Mucosa of descending colon (tissue), 3 donors: ENCODE data around the gene SCO2. TPM values are rescaled to one million over a fixed set of nuclear protein-coding genes. Genes with fewer than 3 reads are reported as not detected.
"Not testable (repeated sequence)": the region's sequence is repeated elsewhere in the genome, so short reads cannot be mapped to it uniquely, and the experiment has no call there.

ENCODE experiments used
- ATAC-seq: fragments of 200-7000 bp; cut with Tn5 transposase; one replicate; pipeline ENCODE4 v1.9.1; 2020; ENCODE audit warnings: mild to moderate bottlenecking, moderate library complexity
- DNase-seq, 3 donors: peaks; one replicate each; pipeline ENCODE4 v3.0.0-alpha.2; 2020
- H3K36me3 ChIP-seq: fragments of 200-600 bp; one replicate; pipeline ENCODE4 v1.8.0; 2021; ENCODE audit warnings: low read depth, mild to moderate bottlenecking
- H3K4me1 ChIP-seq: fragments of 200-600 bp; one replicate; pipeline ENCODE4 v1.8.0; 2021; ENCODE audit warnings: low read depth, mild to moderate bottlenecking
- H3K4me3 ChIP-seq: fragments of 200-600 bp; one replicate; pipeline ENCODE4 v1.8.0; 2021; ENCODE audit warnings: mild to moderate bottlenecking
- H3K9me3 ChIP-seq: fragments of 200-600 bp; one replicate; pipeline ENCODE4 v1.8.0; 2021; ENCODE audit warnings: mild to moderate bottlenecking
- CTCF ChIP-seq: fragments of 200-600 bp; IDR thresholded peaks from one replicate; pipeline ENCODE4 v1.8.0; 2022; ENCODE audit warnings: antibody characterized with exemption, mild to moderate bottlenecking
- intact Hi-C, 2 donors: fragments of 100-400 bp; cut with DNase I in 1 of 2; cut with micrococcal nuclease in 1 of 2; formaldehyde crosslinking; loops; one replicate each; pipeline versions ENCODE4 v1.11.0 to v1.11.1; 2022; cut with DNase I, micrococcal nuclease
- total RNA-seq, 3 donors: library from RNA; stranded (reverse); fragmentation: NEBNext Ultra II Directional in 2 of 3; extraction: Animal tissue kit (Norgen Biotek cat#: 25700) in 2 of 3; gene quantifications; one replicate each; pipeline versions ENCODE4 v1.2.1 to v1.2.4, GENCODE V29; 2021 to 2023
- donor health status: DM: no; HTN: no; CAD: no; lungs with moderate emphysema.
- donor health status: DM: no; HTN: no; CAD: no.
- donor health status: DM: no; HTN: yes; CAD: no.

SCO2 gene
- total RNA-seq, 3 donors from 2014 or later, result 5.4 to 14.6 TPM; not detected in 1

GRCh38 chr22:50540381-50540780 is 15.0 kb upstream of the SCO2 start:
- ATAC-seq (no peak), DNase-seq (peak in 1 of 3 donors; percentile 25)
- Histone ChIP-seq H3K36me3 (no peaks in the 10 kb centered on the region), H3K4me3 (no peak overlapping the region), H3K9me3 (no peaks in the 10 kb centered on the region), H3K4me1 (peaks cover 19% of the 10 kb centered on the region)
- intact Hi-C loops, result no loop called here
- TF ChIP-seq CTCF, result no peak

- H3K4me1 ChIP-seq, result peaks cover 21% of the 10 kb centered on the region
- no peak for TF ChIP-seq CTCF
- H3K36me3 ChIP-seq, result no peaks in the 10 kb centered on the region
- DNase-seq, result peak in 2 of 3 donors; percentile 21 to 35
- no peaks in the 10 kb centered on the region for H3K9me3 ChIP-seq
- intact Hi-C loops, result no loop called here
- no peak for ATAC-seq
- H3K4me3 ChIP-seq, result no peak overlapping the region
Observed at GRCh38 chr22:50537765-50538164, 12.4 kb upstream of the SCO2 start.

GRCh38 chr22:50536226-50536625 is 10.8 kb upstream of the SCO2 start:
- intact Hi-C loops, result no loop called here
- H3K4me1 ChIP-seq, result peaks cover 21% of the 10 kb centered on the region
- no peak overlapping the region for H3K4me3 ChIP-seq
- no peak for ATAC-seq
- H3K36me3 ChIP-seq, result no peaks in the 10 kb centered on the region
- no peaks in the 10 kb centered on the region for H3K9me3 ChIP-seq
- no peak for DNase-seq
- no peak for TF ChIP-seq CTCF

- Histone ChIP-seq H3K9me3 (no peaks in the 10 kb centered on the region), H3K4me3 (no peak overlapping the region), H3K4me1 (peaks cover 29% of the 10 kb centered on the region), H3K36me3 (no peaks in the 10 kb centered on the region)
- TF ChIP-seq CTCF, result no peak
- peak in 1 of 3 donors; percentile 15 for DNase-seq
- intact Hi-C loops, result no loop called here
- ATAC-seq, result no peak
Observed at GRCh38 chr22:50535113-50535512, 9.7 kb upstream of the SCO2 start.

GRCh38 chr22:50533856-50534711 is 8.7 kb upstream of the SCO2 start:
- ATAC-seq, H3K4me3 ChIP-seq, H3K9me3 ChIP-seq, intact Hi-C loops, H3K36me3 ChIP-seq: not testable (repeated sequence)
- DNase-seq, result peak in 2 of 3 donors; percentile 41 to 62
- H3K4me1 ChIP-seq, result peaks cover 25% of the 10 kb centered on the region
